SK-N-SH (cell line): Measurements from ENCODE around the gene FLT3LG. TPM values are rescaled to one million over a fixed set of nuclear protein-coding genes. Genes with fewer than 3 reads are reported as not detected.

Experiments
- CTCF ChIA-PET: fragments of 300-600, 350-600 bp; formaldehyde crosslinking; extraction: SDS; loops from one replicate; lab custom pipeline; 2021; lab: Yijun Ruan, JAX
- POLR2A ChIA-PET: fragments of 350-600 bp; sonication (Branson Sonifier 250); formaldehyde crosslinking; extraction: SDS; loops from one replicate; lab custom pipeline; 2020; ENCODE audit warnings: antibody characterized with exemption, inconsistent platforms; lab: Yijun Ruan, JAX
- DNase-seq: peaks from one replicate; pipeline ENCODE4 v3.0.0; 2012
- H2AFZ ChIP-seq: fragments of 200-600 bp; sonication (generic); 2 replicates; pipeline ENCODE4 v1.8.1; 2016; ENCODE audit warnings: antibody characterized with exemption, mild to moderate bottlenecking, low read depth
- H3F3A ChIP-seq: fragments of 200-600 bp; sonication (generic); replicated peaks from 2 replicates; pipeline ENCODE3; 2016; ENCODE audit warnings: antibody characterized with exemption, mild to moderate bottlenecking; ENCODE audit not compliant: insufficient read depth
- H3K27ac ChIP-seq, 2 experiments: fragments of 200-500 bp in 1 of 2; fragments of 200-600 bp in 1 of 2; sonication (Bioruptor generic) in 1 of 2; sonication (generic), shearing (Covaris generic) in 1 of 2; 2 replicates each; pipeline versions ENCODE4 v1.5.1 to v1.6.1; 2014 to 2016; ENCODE audit warnings: low read depth in 2 of 2, inconsistent platforms in 1 of 2, low read length in 1 of 2, mild to moderate bottlenecking in 1 of 2, mixed read lengths in 1 of 2
- H3K27me3 ChIP-seq: fragments of 200-600 bp; sonication (generic), shearing (Covaris generic); 2 replicates; pipeline ENCODE4 v1.6.1; 2016; ENCODE audit warnings: mixed run types; ENCODE audit not compliant: insufficient read depth
- H3K36me3 ChIP-seq, 2 experiments: fragments of 200-500 bp in 1 of 2; fragments of 200-600 bp in 1 of 2; sonication (Bioruptor generic) in 1 of 2; sonication (generic) in 1 of 2; replicated peaks in 1 of 2; 2 replicates each; pipeline versions ENCODE3 to v1.5.1; 2014 to 2016; ENCODE audit warnings: low read length in 1 of 2, mild to moderate bottlenecking in 1 of 2; ENCODE audit not compliant: insufficient read depth in 2 of 2, control insufficient read depth in 1 of 2
- H3K4me1 ChIP-seq, 2 experiments: fragments of 200-500 bp in 1 of 2; fragments of 200-600 bp in 1 of 2; sonication (Bioruptor generic) in 1 of 2; sonication (generic), shearing (Covaris generic) in 1 of 2; 2 replicates each; pipeline versions ENCODE4 v1.5.1 to v1.6.1; 2014 to 2016; ENCODE audit warnings: low read depth in 1 of 2, low read length in 1 of 2, mixed run types in 1 of 2; ENCODE audit not compliant: insufficient read depth in 2 of 2, control insufficient read depth in 1 of 2
- H3K4me2 ChIP-seq: fragments of 200-600 bp; sonication (generic), shearing (Covaris generic); 2 replicates; pipeline ENCODE4 v1.6.1; 2017; ENCODE audit warnings: mixed run types
- H3K4me3 ChIP-seq, 2 experiments: fragments of 200-500 bp in 1 of 2; fragments of 200-600 bp in 1 of 2; sonication (Bioruptor generic) in 1 of 2; sonication (generic), shearing (Covaris generic) in 1 of 2; 2 replicates each; pipeline versions ENCODE4 v1.5.1 to v1.8.1; 2014 to 2016; ENCODE audit warnings: low read depth in 2 of 2, inconsistent platforms in 1 of 2, low read length in 1 of 2, mild to moderate bottlenecking in 1 of 2, mixed read lengths in 1 of 2, moderate library complexity in 1 of 2
- H3K79me2 ChIP-seq: fragments of 200-600 bp; sonication (generic); 2 replicates; pipeline ENCODE4 v1.8.1; 2017; ENCODE audit warnings: mild to moderate bottlenecking; ENCODE audit not compliant: insufficient read depth
- H3K9ac ChIP-seq: fragments of 200-600 bp; sonication (generic); 2 replicates; pipeline ENCODE4 v1.6.1; 2017; ENCODE audit warnings: mixed run types
- H3K9me2 ChIP-seq: fragments of 200-600 bp; sonication (generic); 2 replicates; pipeline ENCODE4 v1.6.1; 2017; ENCODE audit warnings: mixed run types
- H3K9me3 ChIP-seq: fragments of 200-600 bp; sonication (generic); 2 replicates; pipeline ENCODE4 v1.6.1; 2017; ENCODE audit warnings: mixed run types, mild to moderate bottlenecking, moderate library complexity
- H4K20me1 ChIP-seq: fragments of 200-600 bp; sonication (generic); 2 replicates; pipeline ENCODE4 v1.6.1; 2017; ENCODE audit warnings: mild to moderate bottlenecking, mixed run types; ENCODE audit not compliant: insufficient read depth
- CHD2 ChIP-seq: fragments of 150-350 bp; IDR thresholded peaks from 2 replicates; pipeline ENCODE4 v1.6.1; 2018; ENCODE audit warnings: low read length; ENCODE audit not compliant: partially characterized antibody
- ELF1 ChIP-seq: IDR thresholded peaks from 2 replicates; pipeline ENCODE4 v1.4.0; 2012
- FOSL2 ChIP-seq: IDR thresholded peaks from 2 replicates; pipeline ENCODE4 v1.4.0; 2012; ENCODE audit warnings: low read depth, mild to moderate bottlenecking, moderate library complexity, borderline replicate concordance
- FOXJ3 ChIP-seq: sonication (generic); formaldehyde crosslinking; IDR thresholded peaks from 2 replicates; pipeline ENCODE4 v1.5.1; 2020; ENCODE audit warnings: mild to moderate bottlenecking, missing genetic modification reagents
- GABPA ChIP-seq: IDR thresholded peaks from 2 replicates; pipeline ENCODE4 v1.4.0; 2012; ENCODE audit warnings: low read depth, mild to moderate bottlenecking
- JUND ChIP-seq: IDR thresholded peaks from 2 replicates; pipeline ENCODE4 v1.4.0; 2012
- MXI1 ChIP-seq: IDR thresholded peaks from 2 replicates; pipeline ENCODE4 v1.6.1; 2012; ENCODE audit warnings: mild to moderate bottlenecking, low read depth, low read length, improper control_type of control experiment
- NFIC ChIP-seq: IDR thresholded peaks from 2 replicates; pipeline ENCODE4 v1.4.0; 2012; ENCODE audit warnings: borderline replicate concordance
- POLR2AphosphoS5 ChIP-seq: IDR thresholded peaks from 2 replicates; pipeline ENCODE4 v1.6.1; 2012; ENCODE audit warnings: low read depth, low read length
- RCOR1 ChIP-seq: fragments of 150-350 bp; IDR thresholded peaks from 2 replicates; pipeline ENCODE4 v1.6.1; 2017; ENCODE audit warnings: antibody characterized with exemption, low read length
- RFX5 ChIP-seq: IDR thresholded peaks from 2 replicates; pipeline ENCODE4 v1.6.1; 2012; ENCODE audit warnings: mild to moderate bottlenecking, improper control_type of control experiment, low read length
- SIN3A ChIP-seq: IDR thresholded peaks from 2 replicates; pipeline ENCODE4 v1.6.1; 2012; ENCODE audit warnings: low read depth, mild to moderate bottlenecking, low read length, moderate library complexity, borderline replicate concordance
- TAF1 ChIP-seq: IDR thresholded peaks from 2 replicates; pipeline ENCODE4 v1.6.1; 2012; ENCODE audit warnings: low read depth, mild to moderate bottlenecking, low read length, moderate library complexity, borderline replicate concordance
- TEAD4 ChIP-seq: IDR thresholded peaks from 2 replicates; pipeline ENCODE4 v1.4.0; 2012; ENCODE audit warnings: mild to moderate bottlenecking, borderline replicate concordance; ENCODE audit not compliant: insufficient read depth
- USF2 ChIP-seq: fragments of 150-350 bp; IDR thresholded peaks from 2 replicates; pipeline ENCODE4 v1.6.1; 2017; ENCODE audit warnings: antibody characterized with exemption, low read length, low read depth, borderline replicate concordance
- YY1 ChIP-seq: IDR thresholded peaks from 2 replicates; pipeline ENCODE4 v1.4.0; 2012; ENCODE audit warnings: low read depth, mild to moderate bottlenecking
- WGBS: methylation state at CpG from one replicate; pipeline ENCODE4 v1.1.6; 2017; ENCODE audit warnings: low lambda C conversion rate; 5-methylcytosine and 5-hydroxymethylcytosine counted together
- polyA plus RNA-seq, 3 experiments: library from polyadenylated mRNA; depleted of rRNA; stranded (reverse); fragments of >200 nt; gene quantifications; 2 replicates each; pipeline ENCODE4 v1.2.3, GENCODE V29; 2012
- TF ChIP-seq, protein P1 (sequence below): IDR thresholded peaks from 2 replicates; pipeline ENCODE4 v1.4.0; 2012; ENCODE audit warnings: low read depth
- TF ChIP-seq, protein P2 (sequence below): IDR thresholded peaks from 2 replicates; pipeline ENCODE4; 2012
- TF ChIP-seq, protein P3 (sequence below): IDR thresholded peaks from 2 replicates; pipeline ENCODE4 v1.4.0; 2012; ENCODE audit warnings: low read depth, borderline replicate concordance

The FLT3LG gene
- polyA plus RNA-seq, 1 of the 3 experiments (the other 2 are of a cell fraction), result 6.4 TPM

DNA sequence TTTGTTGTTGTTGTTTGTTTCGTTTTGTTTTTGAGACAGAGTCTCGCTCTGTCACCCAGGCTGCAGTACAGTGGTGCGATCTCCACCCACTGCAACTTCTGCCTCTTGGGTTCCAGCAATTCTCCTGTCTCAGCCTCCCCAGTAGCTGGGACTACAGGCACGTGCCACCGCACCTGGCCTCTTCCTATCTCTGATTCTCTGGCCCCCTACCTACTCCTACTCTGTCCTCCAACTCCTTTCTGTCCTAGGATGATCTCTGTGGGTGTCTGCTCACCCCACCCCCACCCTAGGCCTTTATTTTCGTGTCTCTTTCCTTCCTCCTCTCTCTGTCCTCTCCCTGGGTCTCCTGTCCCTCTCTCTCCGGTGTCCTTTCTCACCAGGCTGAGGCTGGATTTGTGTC, 23.6 kb upstream of the FLT3LG start:
- TF ChIP-seq RFX5 (no peak), FOSL2 (no peak), TEAD4 (no peak), POLR2AphosphoS5 (no peak), NFIC (no peak), FOXJ3 (no peak), USF2 (no peak)
- TF ChIP-seq, protein P1, sequence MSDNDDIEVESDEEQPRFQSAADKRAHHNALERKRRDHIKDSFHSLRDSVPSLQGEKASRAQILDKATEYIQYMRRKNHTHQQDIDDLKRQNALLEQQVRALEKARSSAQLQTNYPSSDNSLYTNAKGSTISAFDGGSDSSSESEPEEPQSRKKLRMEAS, result no peak
- ChIA-PET POLR2A (interaction anchor here (1.6 kb wide), 1 partner anchor 8 kb away, joined by 4 read pairs; no protein-coding TSS in a partner anchor), CTCF (interaction anchor here (0.6 to 1.7 kb wide), 5 partner anchors 8 to 120 kb away, joined by 3 to 6 read pairs (median 3); no protein-coding TSS in a partner anchor)
- Histone ChIP-seq H2AFZ (0 out of 2 replicates have a peak overlapping the region, but pooled peaks have one; percentile 75), H3K79me2 (peaks cover 44% of the 10 kb centered on the region), H3K27ac (no peak overlapping the region; a peak in 1 of 4 replicates), H3K4me2 (peak overlapping the region; percentile 96), H3K27me3 (no peaks in the 10 kb centered on the region), H4K20me1 (no peaks in the 10 kb centered on the region; the same call in 1 of the 2 replicates), H3K9me2 (no peaks in the 10 kb centered on the region), H3F3A (peaks cover 25% of the 10 kb centered on the region), H3K9me3 (no peaks in the 10 kb centered on the region), H3K4me3 (peak overlapping the region; percentile 80 to 88), H3K9ac (peak overlapping the region; percentile 88), H3K36me3 (peaks cover 12 to 13% of the 10 kb centered on the region in 2 experiments), H3K4me1 (peaks cover 0 to 16% of the 10 kb centered on the region in 2 experiments; a peak in 2 of 4 replicates)
- no peak for DNase-seq
- WGBS, result 85% methylated on average over 7 of the region's 7 CpGs

GRCh38 chr19:49451430-49452181, 22.4 kb upstream of the FLT3LG start, which contains the start of gene PIH1D1:
PIH1D1 (minus strand) TSS chr19:49451814; CDS start chr19:49451574, 240 bp downstream.
- H2AFZ ChIP-seq, result peak within 1 kb of the TSS; percentile 93
- H3K9me2 ChIP-seq, result no peaks in the 10 kb centered on the region
- H3K4me1 ChIP-seq, result peaks cover 0 to 16% of the 10 kb centered on the region in 2 experiments; a peak in 2 of 4 replicates
- peaks cover 47% of the 10 kb centered on the region for H3K79me2 ChIP-seq
- TF ChIP-seq RCOR1, result peak; percentile 81
- TF ChIP-seq YY1, result no peak
- peak; percentile 58; the same call in 1 of the 2 replicates for TF ChIP-seq FOXJ3
- TF ChIP-seq, protein P1, result peak; percentile 87
- peak; percentile 95 for TF ChIP-seq GABPA
- TF ChIP-seq, protein P2, sequence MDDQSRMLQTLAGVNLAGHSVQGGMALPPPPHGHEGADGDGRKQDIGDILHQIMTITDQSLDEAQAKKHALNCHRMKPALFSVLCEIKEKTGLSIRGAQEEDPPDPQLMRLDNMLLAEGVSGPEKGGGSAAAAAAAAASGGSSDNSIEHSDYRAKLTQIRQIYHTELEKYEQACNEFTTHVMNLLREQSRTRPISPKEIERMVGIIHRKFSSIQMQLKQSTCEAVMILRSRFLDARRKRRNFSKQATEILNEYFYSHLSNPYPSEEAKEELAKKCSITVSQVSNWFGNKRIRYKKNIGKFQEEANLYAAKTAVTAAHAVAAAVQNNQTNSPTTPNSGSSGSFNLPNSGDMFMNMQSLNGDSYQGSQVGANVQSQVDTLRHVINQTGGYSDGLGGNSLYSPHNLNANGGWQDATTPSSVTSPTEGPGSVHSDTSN, result peak; percentile 93
- peak; percentile 89 for TF ChIP-seq TAF1
- TF ChIP-seq MXI1, result peak; percentile 86; the same call in 1 of the 2 replicates
- TF ChIP-seq POLR2AphosphoS5, result peak; percentile 97
- TF ChIP-seq RFX5, result no peak
- peak; percentile 93; the same call in 1 of the 2 replicates for TF ChIP-seq SIN3A
- TF ChIP-seq CHD2, result peak; percentile 99
- TF ChIP-seq JUND, result no peak
- TF ChIP-seq, protein P3, sequence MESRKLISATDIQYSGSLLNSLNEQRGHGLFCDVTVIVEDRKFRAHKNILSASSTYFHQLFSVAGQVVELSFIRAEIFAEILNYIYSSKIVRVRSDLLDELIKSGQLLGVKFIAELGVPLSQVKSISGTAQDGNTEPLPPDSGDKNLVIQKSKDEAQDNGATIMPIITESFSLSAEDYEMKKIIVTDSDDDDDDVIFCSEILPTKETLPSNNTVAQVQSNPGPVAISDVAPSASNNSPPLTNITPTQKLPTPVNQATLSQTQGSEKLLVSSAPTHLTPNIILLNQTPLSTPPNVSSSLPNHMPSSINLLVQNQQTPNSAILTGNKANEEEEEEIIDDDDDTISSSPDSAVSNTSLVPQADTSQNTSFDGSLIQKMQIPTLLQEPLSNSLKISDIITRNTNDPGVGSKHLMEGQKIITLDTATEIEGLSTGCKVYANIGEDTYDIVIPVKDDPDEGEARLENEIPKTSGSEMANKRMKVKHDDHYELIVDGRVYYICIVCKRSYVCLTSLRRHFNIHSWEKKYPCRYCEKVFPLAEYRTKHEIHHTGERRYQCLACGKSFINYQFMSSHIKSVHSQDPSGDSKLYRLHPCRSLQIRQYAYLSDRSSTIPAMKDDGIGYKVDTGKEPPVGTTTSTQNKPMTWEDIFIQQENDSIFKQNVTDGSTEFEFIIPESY, result peak; percentile 98
- peak; percentile 78 for TF ChIP-seq ELF1
- no peak for TF ChIP-seq FOSL2
- peaks cover 26% of the 10 kb centered on the region for H3F3A ChIP-seq
- peak within 1 kb of the TSS; percentile 97 for H3K4me2 ChIP-seq
- H3K36me3 ChIP-seq, result peaks cover 12 to 13% of the 10 kb centered on the region in 2 experiments
- H4K20me1 ChIP-seq, result no peaks in the 10 kb centered on the region; the same call in 1 of the 2 replicates
- H3K27ac ChIP-seq, result peak within 1 kb of the TSS; percentile 93 to 95
- POLR2A ChIA-PET, result interaction anchor here (0.6 to 2.6 kb wide), 7 partner anchors 9 to 90 kb away, joined by 3 to 14 read pairs (median 4); partner anchors contain the start of gene RPS11
- CTCF ChIA-PET, result interaction anchor here (0.7 to 1.7 kb wide), 9 partner anchors 8 to 119 kb away, joined by 3 to 6 read pairs (median 3); no protein-coding TSS in a partner anchor
- no peaks in the 10 kb centered on the region for H3K27me3 ChIP-seq
- peak within 1 kb of the TSS; percentile 97 for H3K9ac ChIP-seq
- H3K9me3 ChIP-seq, result no peaks in the 10 kb centered on the region
- peak; percentile 84 for DNase-seq
- peak within 1 kb of the TSS; percentile 80 to 88 for H3K4me3 ChIP-seq
- WGBS, result under 1% methylated on average over 30 of the region's 42 CpGs
